HFF-Myc (cell line): Measurements from ENCODE around the gene NPLOC4.
A peak's percentile ranks its signal among the peaks of the same experiment; 100 is the strongest.

Experiments
- DNase-seq: peaks from one replicate; pipeline ENCODE4 v3.0.0-alpha.2; 2011; ENCODE audit warnings: low read depth; ENCODE audit errors: extremely low read depth
- H3K4me3 ChIP-seq: replicated peaks from 2 replicates; pipeline ENCODE4 v1.5.1; 2011; ENCODE audit warnings: low read depth, mild to moderate bottlenecking, control low read depth, low read length
- CTCF ChIP-seq: IDR thresholded peaks from 2 replicates; pipeline ENCODE4 v1.5.1; 2012; ENCODE audit warnings: mild to moderate bottlenecking, low read depth, low read length, control low read depth; ENCODE audit errors: missing control alignments

Gene NPLOC4

GRCh38 chr17:81512562-81513371, 124.1 kb downstream of the NPLOC4 start, which contains the start of gene ACTG1:
Gene ACTG1, minus strand, starts transcription at chr17:81512799. Its CDS starts 445 bp downstream, at chr17:81512354.
- DNase-seq, result peak; percentile 60
- peak within 1 kb of the TSS; percentile 69 for H3K4me3 ChIP-seq
- no peak for TF ChIP-seq CTCF

- no peak for TF ChIP-seq CTCF
- no peak for DNase-seq
- H3K4me3 ChIP-seq, result peak overlapping the region; percentile 69
Observed at GRCh38 chr17:81511804-81512561, 124.9 kb downstream of the NPLOC4 start.

- no peak for DNase-seq
- no peak for TF ChIP-seq CTCF
Observed at GRCh38 chr17:81511554-81511803, 125.4 kb downstream of the NPLOC4 start.

GRCh38 chr17:81510785-81511553, 125.9 kb downstream of the NPLOC4 start:
- no peak for DNase-seq
- TF ChIP-seq CTCF, result no peak

More at GRCh38 chr17:81511554-81511803, 125.4 kb downstream of the NPLOC4 start:
- H3K4me3 ChIP-seq, result peak overlapping the region; percentile 69

GRCh38 chr17:81509972-81510784, 126.7 kb downstream of the NPLOC4 start:
- TF ChIP-seq CTCF, result no peak
- H3K4me3 ChIP-seq, result peak overlapping the region; percentile 69
- no peak for DNase-seq

More at GRCh38 chr17:81510785-81511553, 125.9 kb downstream of the NPLOC4 start:
- peak overlapping the region; percentile 69 for H3K4me3 ChIP-seq

GRCh38 chr17:81509207-81509971, 127.5 kb downstream of the NPLOC4 start:
- no peak for TF ChIP-seq CTCF
- H3K4me3 ChIP-seq, result peak overlapping the region; percentile 69
- no peak for DNase-seq
